VCaP (cell line): ENCODE data around the gene HBZ.
A peak's percentile ranks its signal among the peaks of the same experiment; 100 is the strongest.

Experiments used
- H3K27ac ChIP-seq: fragments of 450-650 bp; 2 replicates; pipeline ENCODE4 v1.5.1; 2017
- CTCF ChIP-seq: fragments of 450-650 bp; conservative IDR thresholded peaks from 2 replicates; pipeline ENCODE4 v1.5.1; 2017; ENCODE audit warnings: mild to moderate bottlenecking, moderate library complexity

The HBZ gene

GRCh38 chr16:152141-153128 lies at the start of gene HBZ:
Gene HBZ (plus strand): TSS chr16:152644. CDS start chr16:152910, 266 bp downstream.
- no peak for TF ChIP-seq CTCF
- H3K27ac ChIP-seq: no peak within 1 kb of the TSS

- H3K27ac ChIP-seq: no peak overlapping the region
- TF ChIP-seq CTCF: no peak
Measured at GRCh38 chr16:104355-104754, 48.1 kb upstream of the HBZ start.

GRCh38 chr16:104928-105327 lies 47.5 kb upstream of the HBZ start:
- no peak overlapping the region for H3K27ac ChIP-seq
- TF ChIP-seq CTCF: no peak

GRCh38 chr16:105521-105920 lies 46.9 kb upstream of the HBZ start:
- H3K27ac ChIP-seq: no peak overlapping the region
- no peak for TF ChIP-seq CTCF

GRCh38 chr16:106623-107324 lies 45.7 kb upstream of the HBZ start:
- no peak overlapping the region for H3K27ac ChIP-seq

GRCh38 chr16:112153-112840 lies 40.1 kb upstream of the HBZ start:
- no peak for TF ChIP-seq CTCF
- H3K27ac ChIP-seq: no peak overlapping the region

More at GRCh38 chr16:106623-107324, 45.7 kb upstream of the HBZ start:
- peak; percentile 77 for TF ChIP-seq CTCF

- TF ChIP-seq CTCF: no peak
- no peak overlapping the region for H3K27ac ChIP-seq
Measured at GRCh38 chr16:114327-114726, 38.1 kb upstream of the HBZ start.
